HS-5 (cell line): Measurements from ENCODE around the gene DPF3.

Experiments used
- DNase-seq: peaks from one replicate; pipeline ENCODE4 v3.0.0-alpha.2; 2012; ENCODE audit warnings: low read depth

Gene DPF3

GRCh38 chr14:72893636-72894322 lies at the start of gene DPF3:
DPF3 (minus strand) TSS chr14:72894101; CDS start chr14:72894088, 13 bp downstream.
- DNase-seq: peak; percentile 83

- DNase-seq: no peak
These were observed 49.0 kb upstream of the DPF3 start for GRCh38 chr14:72942934-72943333.

- DNase-seq: no peak
These were observed 47.5 kb upstream of the DPF3 start for GRCh38 chr14:72941286-72941985.

GRCh38 chr14:72939630-72940029 lies 45.7 kb upstream of the DPF3 start:
- DNase-seq: no peak

GRCh38 chr14:72932893-72933292 lies 39.0 kb upstream of the DPF3 start:
- DNase-seq: no peak

GRCh38 chr14:72929316-72930080 lies 35.6 kb upstream of the DPF3 start:
- no peak for DNase-seq

GRCh38 chr14:72928872-72929271 lies 35.0 kb upstream of the DPF3 start:
- no peak for DNase-seq

- peak; percentile 92 for DNase-seq
These were observed 32.6 kb upstream of the DPF3 start, which contains the start of gene DCAF4 for GRCh38 chr14:72926292-72927028. DCAF4 (plus strand) TSS chr14:72926464; CDS start chr14:72937979, 11,515 bp downstream.

- DNase-seq: no peak
These were observed 32.0 kb upstream of the DPF3 start for GRCh38 chr14:72925815-72926291.

GRCh38 chr14:72925171-72925759 lies 31.4 kb upstream of the DPF3 start:
- no peak for DNase-seq

GRCh38 chr14:72924337-72924736 lies 30.4 kb upstream of the DPF3 start:
- DNase-seq: no peak

- no peak for DNase-seq
These were observed 27.5 kb upstream of the DPF3 start for GRCh38 chr14:72921396-72921795.

GRCh38 chr14:72920008-72920407 lies 26.1 kb upstream of the DPF3 start:
- DNase-seq: no peak

GRCh38 chr14:72917094-72917802 lies 23.3 kb upstream of the DPF3 start:
- no peak for DNase-seq

- DNase-seq: no peak
These were observed 22.3 kb upstream of the DPF3 start for GRCh38 chr14:72916174-72916573.

- DNase-seq: no peak
These were observed 19.9 kb upstream of the DPF3 start for GRCh38 chr14:72913809-72914208.

- no peak for DNase-seq
These were observed 15.3 kb upstream of the DPF3 start for GRCh38 chr14:72909163-72909562.

- no peak for DNase-seq
These were observed 14.0 kb upstream of the DPF3 start for GRCh38 chr14:72907886-72908285.

- DNase-seq: no peak
These were observed 13.0 kb upstream of the DPF3 start for GRCh38 chr14:72906879-72907278.

GRCh38 chr14:72906316-72906715 lies 12.4 kb upstream of the DPF3 start:
- peak; percentile 83 for DNase-seq
